HepG2 (cell line): Measurements from ENCODE around the gene RARA. TPM values are rescaled to one million over a fixed set of nuclear protein-coding genes. Genes with fewer than 3 reads are reported as not detected.

Source experiments
- ARID2 ChIP-seq: sonication (generic); formaldehyde crosslinking; IDR thresholded peaks from 2 replicates; pipeline ENCODE4 v1.8.1; 2022; ENCODE audit warnings: mild to moderate bottlenecking, missing genetic modification reagents, borderline replicate concordance
- HNRNPUL1 ChIP-seq: fragments of 200-400 bp; formaldehyde crosslinking; IDR thresholded peaks from 2 replicates; pipeline ENCODE4 v1.6.1; 2017; ENCODE audit warnings: low read depth, mild to moderate bottlenecking, low read length, moderate library complexity
- MAFG ChIP-seq: sonication (generic); formaldehyde crosslinking; IDR thresholded peaks from 2 replicates; pipeline ENCODE4 v1.5.1; 2020; ENCODE audit warnings: mild to moderate bottlenecking, missing genetic modification reagents
- MEIS1 ChIP-seq: sonication (generic); formaldehyde crosslinking; IDR thresholded peaks from 2 replicates; pipeline ENCODE4 v1.9.0; 2021; ENCODE audit warnings: mild to moderate bottlenecking, missing genetic modification reagents, moderate library complexity, borderline replicate concordance
- SP140L ChIP-seq: sonication (generic); formaldehyde crosslinking; IDR thresholded peaks from 2 replicates; pipeline ENCODE4 v1.4.0; 2020; ENCODE audit warnings: missing genetic modification reagents, borderline replicate concordance
- TAF15 ChIP-seq: fragments of 200-400 bp; formaldehyde crosslinking; IDR thresholded peaks from one replicate; pipeline ENCODE4 v1.6.1; 2018; ENCODE audit warnings: mild to moderate bottlenecking, low read depth, low read length; ENCODE audit not compliant: poor library complexity, severe bottlenecking
- ZBTB7B ChIP-seq: sonication (generic); formaldehyde crosslinking; IDR thresholded peaks from 2 replicates; pipeline ENCODE4 v1.4.0; 2020; ENCODE audit warnings: missing genetic modification reagents
- ZFP62 ChIP-seq: sonication (generic); formaldehyde crosslinking; IDR thresholded peaks from 2 replicates; pipeline ENCODE4 v1.4.0; 2020; ENCODE audit warnings: missing genetic modification reagents
- ZNF207 ChIP-seq: fragments of 450-650 bp; IDR thresholded peaks from 2 replicates; pipeline ENCODE4 v1.6.1; 2016; ENCODE audit warnings: antibody characterized with exemption, borderline replicate concordance
- ZNF232 ChIP-seq: sonication (generic); formaldehyde crosslinking; IDR thresholded peaks from 2 replicates; pipeline ENCODE4 v1.4.0; 2020; ENCODE audit warnings: missing genetic modification reagents, borderline replicate concordance
- ZNF737 ChIP-seq: sonication (generic); formaldehyde crosslinking; IDR thresholded peaks from 2 replicates; pipeline ENCODE4 v1.5.0; 2020; ENCODE audit warnings: missing genetic modification reagents, mild to moderate bottlenecking, borderline replicate concordance
- ZNF773 ChIP-seq: sonication (generic); formaldehyde crosslinking; IDR thresholded peaks from 2 replicates; pipeline ENCODE4 v1.4.0; 2020; ENCODE audit warnings: missing genetic modification reagents, borderline replicate concordance
- ZSCAN20 ChIP-seq: sonication (generic); formaldehyde crosslinking; IDR thresholded peaks from 2 replicates; pipeline ENCODE4 v1.4.0; 2020; ENCODE audit warnings: missing genetic modification reagents, mild to moderate bottlenecking, borderline replicate concordance
- polyA plus RNA-seq, 8 experiments: library from polyadenylated mRNA; depleted of rRNA in 3 of 8; stranded (reverse) in 7 of 8; unstranded in 1 of 8; fragments of >200 nt; fragmentation: Illumina TruSeq in 4 of 8; extraction: Trizol in 4 of 8; gene quantifications; 2 replicates each; pipeline versions ENCODE4 v1.2.1 to v1.2.3, GENCODE V29; 2011 to 2016; ENCODE audit warnings: low read depth in 4 of 8, missing spikeins in 1 of 8, mixed read lengths in 1 of 8; ENCODE audit not compliant: insufficient read depth in 1 of 8
- total RNA-seq, 5 experiments: library from RNA; depleted of rRNA; stranded (reverse); fragments of >200 nt; fragmentation: Illumina TruSeq; extraction: Trizol; gene quantifications; 2 replicates each; pipeline ENCODE4 v1.2.3, GENCODE V29; 2016; ENCODE audit warnings: low read depth in 1 of 5
- TF ChIP-seq, protein P1 (sequence below): sonication (generic); formaldehyde crosslinking; IDR thresholded peaks from 2 replicates; pipeline ENCODE4 v1.5.0; 2020; ENCODE audit warnings: mild to moderate bottlenecking, missing genetic modification reagents, borderline replicate concordance
- TF ChIP-seq, protein P2 (sequence below): sonication (generic); formaldehyde crosslinking; conservative IDR thresholded peaks from 2 replicates; pipeline ENCODE4 v1.4.0; 2020; ENCODE audit warnings: mild to moderate bottlenecking, missing genetic modification reagents, moderate library complexity
- TF ChIP-seq, protein P3 (sequence below): sonication (generic); formaldehyde crosslinking; IDR thresholded peaks from 2 replicates; pipeline ENCODE4 v1.5.0; 2020; ENCODE audit warnings: missing genetic modification reagents, mild to moderate bottlenecking, borderline replicate concordance

The RARA gene
- total and polyA plus RNA-seq, 2 of the 13 experiments (the other 11 are each of a cell fraction or from before 2014, with no cell fraction given): 6.4 to 8.6 TPM

- TF ChIP-seq HNRNPUL1 (no peak), MAFG (CRISPR knock-in tag) (no peak), ZSCAN20 (CRISPR knock-in tag) (peak; percentile 70; the same call in 1 of the 2 replicates), ZBTB7B (CRISPR knock-in tag) (peak; percentile 72; the same call in 1 of the 2 replicates), ZNF207 (no peak), ZNF737 (CRISPR knock-in tag) (no peak), SP140L (CRISPR knock-in tag) (peak; percentile 27; the same call in 1 of the 2 replicates), ZNF232 (CRISPR knock-in tag) (no peak), ZFP62 (CRISPR knock-in tag) (no peak), ZNF773 (CRISPR knock-in tag) (peak; percentile 71; the same call in 1 of the 2 replicates), MEIS1 (peak; percentile 84; the same call in 1 of the 2 replicates), ARID2 (CRISPR knock-in tag) (no peak), TAF15 (peak; percentile 53)
- TF ChIP-seq, protein P1, sequence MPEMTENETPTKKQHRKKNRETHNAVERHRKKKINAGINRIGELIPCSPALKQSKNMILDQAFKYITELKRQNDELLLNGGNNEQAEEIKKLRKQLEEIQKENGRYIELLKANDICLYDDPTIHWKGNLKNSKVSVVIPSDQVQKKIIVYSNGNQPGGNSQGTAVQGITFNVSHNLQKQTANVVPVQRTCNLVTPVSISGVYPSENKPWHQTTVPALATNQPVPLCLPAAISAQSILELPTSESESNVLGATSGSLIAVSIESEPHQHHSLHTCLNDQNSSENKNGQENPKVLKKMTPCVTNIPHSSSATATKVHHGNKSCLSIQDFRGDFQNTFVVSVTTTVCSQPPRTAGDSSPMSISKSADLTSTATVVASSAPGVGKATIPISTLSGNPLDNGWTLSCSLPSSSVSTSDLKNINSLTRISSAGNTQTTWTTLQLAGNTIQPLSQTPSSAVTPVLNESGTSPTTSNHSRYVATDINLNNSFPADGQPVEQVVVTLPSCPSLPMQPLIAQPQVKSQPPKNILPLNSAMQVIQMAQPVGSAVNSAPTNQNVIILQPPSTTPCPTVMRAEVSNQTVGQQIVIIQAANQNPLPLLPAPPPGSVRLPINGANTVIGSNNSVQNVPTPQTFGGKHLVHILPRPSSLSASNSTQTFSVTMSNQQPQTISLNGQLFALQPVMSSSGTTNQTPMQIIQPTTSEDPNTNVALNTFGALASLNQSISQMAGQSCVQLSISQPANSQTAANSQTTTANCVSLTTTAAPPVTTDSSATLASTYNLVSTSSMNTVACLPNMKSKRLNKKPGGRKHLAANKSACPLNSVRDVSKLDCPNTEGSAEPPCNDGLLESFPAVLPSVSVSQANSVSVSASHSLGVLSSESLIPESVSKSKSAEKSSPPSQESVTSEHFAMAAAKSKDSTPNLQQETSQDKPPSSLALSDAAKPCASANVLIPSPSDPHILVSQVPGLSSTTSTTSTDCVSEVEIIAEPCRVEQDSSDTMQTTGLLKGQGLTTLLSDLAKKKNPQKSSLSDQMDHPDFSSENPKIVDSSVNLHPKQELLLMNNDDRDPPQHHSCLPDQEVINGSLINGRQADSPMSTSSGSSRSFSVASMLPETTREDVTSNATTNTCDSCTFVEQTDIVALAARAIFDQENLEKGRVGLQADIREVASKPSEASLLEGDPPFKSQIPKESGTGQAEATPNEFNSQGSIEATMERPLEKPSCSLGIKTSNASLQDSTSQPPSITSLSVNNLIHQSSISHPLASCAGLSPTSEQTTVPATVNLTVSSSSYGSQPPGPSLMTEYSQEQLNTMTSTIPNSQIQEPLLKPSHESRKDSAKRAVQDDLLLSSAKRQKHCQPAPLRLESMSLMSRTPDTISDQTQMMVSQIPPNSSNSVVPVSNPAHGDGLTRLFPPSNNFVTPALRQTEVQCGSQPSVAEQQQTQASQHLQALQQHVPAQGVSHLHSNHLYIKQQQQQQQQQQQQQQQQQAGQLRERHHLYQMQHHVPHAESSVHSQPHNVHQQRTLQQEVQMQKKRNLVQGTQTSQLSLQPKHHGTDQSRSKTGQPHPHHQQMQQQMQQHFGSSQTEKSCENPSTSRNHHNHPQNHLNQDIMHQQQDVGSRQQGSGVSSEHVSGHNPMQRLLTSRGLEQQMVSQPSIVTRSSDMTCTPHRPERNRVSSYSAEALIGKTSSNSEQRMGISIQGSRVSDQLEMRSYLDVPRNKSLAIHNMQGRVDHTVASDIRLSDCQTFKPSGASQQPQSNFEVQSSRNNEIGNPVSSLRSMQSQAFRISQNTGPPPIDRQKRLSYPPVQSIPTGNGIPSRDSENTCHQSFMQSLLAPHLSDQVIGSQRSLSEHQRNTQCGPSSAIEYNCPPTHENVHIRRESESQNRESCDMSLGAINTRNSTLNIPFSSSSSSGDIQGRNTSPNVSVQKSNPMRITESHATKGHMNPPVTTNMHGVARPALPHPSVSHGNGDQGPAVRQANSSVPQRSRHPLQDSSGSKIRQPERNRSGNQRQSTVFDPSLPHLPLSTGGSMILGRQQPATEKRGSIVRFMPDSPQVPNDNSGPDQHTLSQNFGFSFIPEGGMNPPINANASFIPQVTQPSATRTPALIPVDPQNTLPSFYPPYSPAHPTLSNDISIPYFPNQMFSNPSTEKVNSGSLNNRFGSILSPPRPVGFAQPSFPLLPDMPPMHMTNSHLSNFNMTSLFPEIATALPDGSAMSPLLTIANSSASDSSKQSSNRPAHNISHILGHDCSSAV: no peak
- TF ChIP-seq, protein P2, sequence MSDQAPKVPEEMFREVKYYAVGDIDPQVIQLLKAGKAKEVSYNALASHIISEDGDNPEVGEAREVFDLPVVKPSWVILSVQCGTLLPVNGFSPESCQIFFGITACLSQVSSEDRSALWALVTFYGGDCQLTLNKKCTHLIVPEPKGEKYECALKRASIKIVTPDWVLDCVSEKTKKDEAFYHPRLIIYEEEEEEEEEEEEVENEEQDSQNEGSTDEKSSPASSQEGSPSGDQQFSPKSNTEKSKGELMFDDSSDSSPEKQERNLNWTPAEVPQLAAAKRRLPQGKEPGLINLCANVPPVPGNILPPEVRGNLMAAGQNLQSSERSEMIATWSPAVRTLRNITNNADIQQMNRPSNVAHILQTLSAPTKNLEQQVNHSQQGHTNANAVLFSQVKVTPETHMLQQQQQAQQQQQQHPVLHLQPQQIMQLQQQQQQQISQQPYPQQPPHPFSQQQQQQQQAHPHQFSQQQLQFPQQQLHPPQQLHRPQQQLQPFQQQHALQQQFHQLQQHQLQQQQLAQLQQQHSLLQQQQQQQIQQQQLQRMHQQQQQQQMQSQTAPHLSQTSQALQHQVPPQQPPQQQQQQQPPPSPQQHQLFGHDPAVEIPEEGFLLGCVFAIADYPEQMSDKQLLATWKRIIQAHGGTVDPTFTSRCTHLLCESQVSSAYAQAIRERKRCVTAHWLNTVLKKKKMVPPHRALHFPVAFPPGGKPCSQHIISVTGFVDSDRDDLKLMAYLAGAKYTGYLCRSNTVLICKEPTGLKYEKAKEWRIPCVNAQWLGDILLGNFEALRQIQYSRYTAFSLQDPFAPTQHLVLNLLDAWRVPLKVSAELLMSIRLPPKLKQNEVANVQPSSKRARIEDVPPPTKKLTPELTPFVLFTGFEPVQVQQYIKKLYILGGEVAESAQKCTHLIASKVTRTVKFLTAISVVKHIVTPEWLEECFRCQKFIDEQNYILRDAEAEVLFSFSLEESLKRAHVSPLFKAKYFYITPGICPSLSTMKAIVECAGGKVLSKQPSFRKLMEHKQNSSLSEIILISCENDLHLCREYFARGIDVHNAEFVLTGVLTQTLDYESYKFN: peak; percentile 48; the same call in 1 of the 2 replicates
- TF ChIP-seq, protein P3, sequence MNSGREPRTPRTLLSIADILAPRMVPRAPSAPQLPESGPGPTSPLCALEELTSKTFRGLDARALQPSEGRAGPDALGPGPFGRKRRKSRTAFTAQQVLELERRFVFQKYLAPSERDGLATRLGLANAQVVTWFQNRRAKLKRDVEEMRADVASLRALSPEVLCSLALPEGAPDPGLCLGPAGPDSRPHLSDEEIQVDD: no peak
These were observed 7.8 kb downstream of the RARA start (continued) for GRCh38 chr17:40316571-40317344.
